DND-41 (cell line): ENCODE measurements around the gene GRM5.

ENCODE experiments used
- ATAC-seq: fragments of 200-7000 bp; cut with Tn5 transposase; 3 replicates; pipeline ENCODE4 v1.9.1; 2021; ENCODE audit warnings: low read depth; ENCODE audit not compliant: insufficient read depth
- DNase-seq: peaks from one replicate; pipeline ENCODE4 v3.0.0-alpha.2; 2020
- H2AFZ ChIP-seq: 2 replicates; pipeline ENCODE4 v1.6.0; 2012; ENCODE audit warnings: low read depth, low read length
- H3K27ac ChIP-seq: 2 replicates; pipeline ENCODE4 v1.5.1; 2012; ENCODE audit warnings: low read length, inconsistent platforms
- H3K27me3 ChIP-seq: fragments of 200-600 bp; sonication (generic); 2 replicates; pipeline ENCODE4 v1.6.0; 2012; ENCODE audit warnings: low read length, mild to moderate bottlenecking, inconsistent platforms; ENCODE audit not compliant: insufficient read depth, poor library complexity
- H3K36me3 ChIP-seq: 2 replicates; pipeline ENCODE4 v1.5.1; 2012; ENCODE audit warnings: low read length, inconsistent platforms; ENCODE audit not compliant: insufficient read depth
- H3K4me1 ChIP-seq: 2 replicates; pipeline ENCODE4 v1.5.1; 2012; ENCODE audit warnings: mild to moderate bottlenecking, low read length; ENCODE audit not compliant: insufficient read depth
- H3K4me2 ChIP-seq: 2 replicates; pipeline ENCODE4 v1.6.0; 2012; ENCODE audit warnings: mild to moderate bottlenecking, moderate library complexity, low read length, inconsistent platforms; ENCODE audit not compliant: insufficient read depth
- H3K4me3 ChIP-seq, 2 experiments: fragments of 200-600 bp in 1 of 2; shearing (Covaris generic) in 1 of 2; 2 replicates each; pipeline ENCODE4 v1.5.1; 2012 to 2016; ENCODE audit warnings: inconsistent platforms in 2 of 2, low read length in 2 of 2, mild to moderate bottlenecking in 2 of 2, low read depth in 1 of 2, moderate library complexity in 1 of 2
- H3K79me2 ChIP-seq: 2 replicates; pipeline ENCODE4 v1.6.0; 2012; ENCODE audit warnings: low read length, inconsistent platforms; ENCODE audit not compliant: insufficient read depth
- H3K9ac ChIP-seq: 2 replicates; pipeline ENCODE4 v1.6.0; 2012; ENCODE audit warnings: low read depth, mild to moderate bottlenecking, inconsistent platforms, low read length, moderate library complexity
- H3K9me3 ChIP-seq: 2 replicates; pipeline ENCODE4 v1.5.1; 2012; ENCODE audit warnings: low read length, moderate library complexity, mild to moderate bottlenecking, inconsistent platforms; ENCODE audit not compliant: insufficient read depth, severe bottlenecking
- H4K20me1 ChIP-seq: 2 replicates; pipeline ENCODE4 v1.6.0; 2012; ENCODE audit warnings: low read length; ENCODE audit not compliant: insufficient read depth
- EZH2 ChIP-seq: IDR thresholded peaks from 3 replicates; pipeline ENCODE4 v1.6.1; 2012; ENCODE audit warnings: borderline replicate concordance, low read depth, mild to moderate bottlenecking, moderate library complexity, low read length, inconsistent platforms; ENCODE audit not compliant: severe bottlenecking
- TF ChIP-seq, protein P1 (sequence below): IDR thresholded peaks from 2 replicates; pipeline ENCODE4 v1.5.1; 2012; ENCODE audit warnings: borderline replicate concordance, low read length, moderate library complexity, mild to moderate bottlenecking; ENCODE audit not compliant: poor library complexity, severe bottlenecking; ENCODE audit errors: extremely low read depth

Gene GRM5

DNA sequence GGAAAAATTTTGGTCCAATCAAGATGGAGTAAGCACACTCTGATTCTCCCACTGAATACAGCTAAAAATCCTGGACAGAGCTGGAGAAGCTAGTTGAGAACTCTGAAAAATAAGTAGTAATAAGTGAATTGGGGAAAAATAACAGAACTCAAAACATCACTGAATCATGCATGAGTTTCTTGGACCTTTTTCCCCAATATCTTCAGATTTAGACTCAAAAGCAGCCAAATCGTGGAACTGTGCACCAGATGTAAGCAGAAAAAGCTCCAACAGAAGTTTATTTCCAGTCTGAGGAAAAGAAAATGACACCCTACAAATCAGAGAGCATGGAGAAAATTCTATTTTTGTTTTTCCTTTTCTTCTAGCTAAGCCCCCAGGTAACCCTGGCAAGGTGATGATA, 448.6 kb downstream of the GRM5 start:
- DNase-seq, result no peak
- Histone ChIP-seq H3K36me3 (no peaks in the 10 kb centered on the region), H3K4me2 (no peak overlapping the region), H4K20me1 (no peaks in the 10 kb centered on the region), H3K9ac (no peak overlapping the region), H3K27ac (no peak overlapping the region), H3K9me3 (no peaks in the 10 kb centered on the region), H2AFZ (no peak overlapping the region), H3K4me1 (no peaks in the 10 kb centered on the region), H3K4me3 (no peak overlapping the region), H3K27me3 (no peaks in the 10 kb centered on the region), H3K79me2 (no peaks in the 10 kb centered on the region)
- no peak for TF ChIP-seq EZH2
- TF ChIP-seq, protein P1, sequence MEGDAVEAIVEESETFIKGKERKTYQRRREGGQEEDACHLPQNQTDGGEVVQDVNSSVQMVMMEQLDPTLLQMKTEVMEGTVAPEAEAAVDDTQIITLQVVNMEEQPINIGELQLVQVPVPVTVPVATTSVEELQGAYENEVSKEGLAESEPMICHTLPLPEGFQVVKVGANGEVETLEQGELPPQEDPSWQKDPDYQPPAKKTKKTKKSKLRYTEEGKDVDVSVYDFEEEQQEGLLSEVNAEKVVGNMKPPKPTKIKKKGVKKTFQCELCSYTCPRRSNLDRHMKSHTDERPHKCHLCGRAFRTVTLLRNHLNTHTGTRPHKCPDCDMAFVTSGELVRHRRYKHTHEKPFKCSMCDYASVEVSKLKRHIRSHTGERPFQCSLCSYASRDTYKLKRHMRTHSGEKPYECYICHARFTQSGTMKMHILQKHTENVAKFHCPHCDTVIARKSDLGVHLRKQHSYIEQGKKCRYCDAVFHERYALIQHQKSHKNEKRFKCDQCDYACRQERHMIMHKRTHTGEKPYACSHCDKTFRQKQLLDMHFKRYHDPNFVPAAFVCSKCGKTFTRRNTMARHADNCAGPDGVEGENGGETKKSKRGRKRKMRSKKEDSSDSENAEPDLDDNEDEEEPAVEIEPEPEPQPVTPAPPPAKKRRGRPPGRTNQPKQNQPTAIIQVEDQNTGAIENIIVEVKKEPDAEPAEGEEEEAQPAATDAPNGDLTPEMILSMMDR, result no peak
- ATAC-seq, result no peak

DNA sequence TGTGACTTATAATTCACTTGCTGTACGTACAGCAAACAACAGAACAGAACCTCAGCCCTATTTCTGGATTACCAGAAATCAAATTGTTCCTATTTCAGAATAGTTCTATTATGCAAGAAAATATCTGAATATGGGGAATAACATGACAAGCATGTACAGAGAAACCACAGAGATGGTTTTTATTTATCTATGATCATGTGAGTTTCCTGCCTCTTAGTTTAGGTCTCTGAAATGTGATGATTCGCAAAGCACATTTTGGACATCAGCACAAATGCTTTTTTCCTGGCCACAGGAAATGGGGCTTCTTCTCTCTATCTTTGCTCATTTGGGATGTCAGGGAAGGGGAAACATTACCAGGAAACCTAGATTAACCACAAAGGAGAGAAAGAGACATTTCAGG, 461.5 kb downstream of the GRM5 start:
- H3K4me2 ChIP-seq, result no peak overlapping the region
- no peak for ATAC-seq
- H3K27ac ChIP-seq, result no peak overlapping the region

DNA sequence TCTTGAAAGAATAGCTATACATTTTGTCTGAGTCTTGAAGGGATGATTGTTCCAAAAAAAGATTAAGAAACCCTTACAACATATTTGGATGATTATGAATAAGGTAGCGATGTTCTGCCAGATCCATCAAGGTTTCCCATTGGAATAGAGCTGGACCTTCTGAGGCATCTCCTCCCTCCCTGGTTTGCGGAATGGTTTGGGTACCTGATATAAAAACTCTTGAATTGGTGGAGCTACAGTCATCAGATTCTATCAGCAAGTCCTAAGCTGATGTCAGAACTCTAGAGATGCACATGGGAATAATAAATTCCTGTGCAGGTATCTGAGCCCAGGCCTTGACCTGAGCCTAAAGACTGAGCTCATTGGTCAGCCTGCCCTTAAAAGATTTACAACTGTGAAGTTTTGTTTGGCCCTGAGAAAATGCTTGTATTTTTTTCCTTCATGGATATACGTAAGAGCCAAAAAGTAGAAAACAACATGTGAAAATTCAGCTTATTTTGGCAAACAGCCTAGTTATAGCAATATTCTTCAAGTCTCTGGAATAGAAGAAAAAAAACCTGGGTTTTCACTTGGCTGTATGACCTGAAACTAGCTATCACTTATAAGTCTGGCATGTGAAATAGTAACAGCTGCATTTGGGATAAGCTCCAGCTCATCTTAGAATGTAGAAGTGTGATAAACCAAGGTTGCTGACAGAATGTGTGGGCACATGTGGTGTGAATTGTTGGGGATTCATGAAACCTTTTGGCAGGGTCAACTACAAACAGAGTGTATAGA, 462.5 kb downstream of the GRM5 start:
- no peaks in the 10 kb centered on the region for H3K9me3 ChIP-seq
- peaks cover 3% of the 10 kb centered on the region; the same call in 1 of the 2 replicates for H3K4me1 ChIP-seq
- H2AFZ ChIP-seq, result no peak overlapping the region
- no peaks in the 10 kb centered on the region for H3K79me2 ChIP-seq
- no peak for DNase-seq
- H3K9ac ChIP-seq, result no peak overlapping the region
- H3K36me3 ChIP-seq, result no peaks in the 10 kb centered on the region
- no peak overlapping the region for H3K27ac ChIP-seq
- ATAC-seq, result no peak
- H3K27me3 ChIP-seq, result no peaks in the 10 kb centered on the region
- no peak overlapping the region for H3K4me3 ChIP-seq
- H4K20me1 ChIP-seq, result no peaks in the 10 kb centered on the region
- TF ChIP-seq EZH2, result no peak
- TF ChIP-seq, protein P1, result no peak
- no peak overlapping the region for H3K4me2 ChIP-seq

More for the DNA sequence above, 461.5 kb downstream of the GRM5 start:
- Histone ChIP-seq H3K9ac (no peak overlapping the region), H2AFZ (no peak overlapping the region), H3K4me3 (no peak overlapping the region), H3K4me1 (peaks cover 3% of the 10 kb centered on the region; the same call in 1 of the 2 replicates), H3K79me2 (no peaks in the 10 kb centered on the region), H4K20me1 (no peaks in the 10 kb centered on the region), H3K27me3 (no peaks in the 10 kb centered on the region), H3K9me3 (no peaks in the 10 kb centered on the region), H3K36me3 (no peaks in the 10 kb centered on the region)
- no peak for TF ChIP-seq EZH2
- TF ChIP-seq, protein P1, result no peak
- DNase-seq, result no peak
